GM12892 (cell line): ENCODE measurements around the gene C2orf80.

ENCODE experiments used
- POLR2A ChIP-seq: IDR thresholded peaks from 2 replicates; pipeline ENCODE4 v1.6.1; 2011; ENCODE audit warnings: low read depth, low read length, control low read depth
- TAF1 ChIP-seq: IDR thresholded peaks from 2 replicates; pipeline ENCODE4 v1.6.1; 2011; ENCODE audit warnings: low read depth, mild to moderate bottlenecking, control low read depth, low read length, borderline replicate concordance

- no peak for TF ChIP-seq TAF1
- TF ChIP-seq POLR2A, result no peak
These were observed 14.3 kb upstream of the C2orf80 start for GRCh38 chr2:208204166-208204565.
